HG03469 (cell line): ENCODE data around the gene GRM6.

ENCODE experiments used
- ATAC-seq: cut with Tn5 transposase; IDR thresholded peaks from one replicate; pipeline ENCODE4 v1.9.1; 2021; ENCODE audit warnings: mild to moderate bottlenecking, moderate library complexity, moderate number of reproducible peaks; ENCODE audit not compliant: unreplicated experiment

Gene GRM6

GRCh38 chr5:178994580-178995340, at the start of gene GRM6:
TSS of gene GRM6 (minus strand) at chr5:178995320. CDS start at chr5:178994944, 376 bp downstream.
- no peak for ATAC-seq

- ATAC-seq = no peak
Measured at GRCh38 chr5:179044765-179045164, 49.6 kb upstream of the GRM6 start.

- ATAC-seq = no peak
Measured at GRCh38 chr5:179033004-179033580, 38.0 kb upstream of the GRM6 start.

GRCh38 chr5:179023528-179024189, 28.5 kb upstream of the GRM6 start, which contains the start of gene ZNF879:
TSS of gene ZNF879 (plus strand) at chr5:179023804. CDS start at chr5:179025005, 1,201 bp downstream.
- ATAC-seq = peak; percentile 87

GRCh38 chr5:179008667-179009066, 13.5 kb upstream of the GRM6 start:
- ATAC-seq = no peak

GRCh38 chr5:179006564-179006963, 11.4 kb upstream of the GRM6 start:
- no peak for ATAC-seq

- no peak for ATAC-seq
Measured at GRCh38 chr5:178998441-178998840, 3.3 kb upstream of the GRM6 start.

- no peak for ATAC-seq
Measured at GRCh38 chr5:178997191-178997590, 2.1 kb upstream of the GRM6 start.

- no peak for ATAC-seq
Measured at GRCh38 chr5:178996156-178996555, 1.0 kb upstream of the GRM6 start.

- no peak for ATAC-seq
Measured at GRCh38 chr5:178995341-178995690, 196 bp upstream of the GRM6 start.

GRCh38 chr5:178993955-178994579, 1.1 kb downstream of the GRM6 start:
- no peak for ATAC-seq

GRCh38 chr5:178993236-178993765, 1.8 kb downstream of the GRM6 start:
- ATAC-seq = no peak

- ATAC-seq = no peak
Measured at GRCh38 chr5:178992291-178992895, 2.7 kb downstream of the GRM6 start.

- no peak for ATAC-seq
Measured at GRCh38 chr5:178991190-178992145, 3.7 kb downstream of the GRM6 start.

- ATAC-seq = no peak
Measured at GRCh38 chr5:178990491-178990890, 4.6 kb downstream of the GRM6 start.

GRCh38 chr5:178989311-178989710, 5.8 kb downstream of the GRM6 start:
- ATAC-seq = no peak

- no peak for ATAC-seq
Measured at GRCh38 chr5:178988436-178989220, 6.5 kb downstream of the GRM6 start.

GRCh38 chr5:178986326-178986960, 8.7 kb downstream of the GRM6 start:
- ATAC-seq = no peak
